Measurements from ENCODE around the gene VSIG8. TPM values are rescaled to one million over a fixed set of nuclear protein-coding genes. Genes with fewer than 3 reads are reported as not detected.

Gene VSIG8
- total RNA-seq, 1 experiment from 2014 or later = not detected

DNA sequence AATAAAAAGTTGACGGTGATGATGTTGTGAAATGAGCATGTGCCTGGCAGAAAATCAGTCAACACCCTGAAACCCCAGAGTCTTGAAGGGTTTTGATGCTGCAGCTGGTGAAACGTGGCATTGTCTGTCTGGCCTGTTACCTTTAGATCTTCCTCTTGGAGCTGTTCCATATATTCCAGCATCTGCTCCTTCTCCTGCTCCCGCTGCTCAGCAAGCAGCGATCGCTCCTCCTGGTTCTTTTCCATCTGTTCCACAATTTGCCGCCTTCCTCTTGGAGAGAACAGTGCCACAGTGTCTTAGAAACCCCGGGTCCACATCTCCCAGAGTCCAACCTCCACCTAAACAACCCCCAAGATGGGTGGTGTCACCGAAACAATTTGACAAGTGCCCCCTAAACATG is 21.8 kb upstream of the VSIG8 start:
- intact Hi-C loops (cut with micrococcal nuclease) = no loop called here
- CTCF ChIA-PET = no interaction called here
- POLR2A ChIA-PET = no interaction called here
- H3K9ac ChIP-seq (ENCODE audit: low read length) = no peak overlapping the region
- H2AFZ ChIP-seq (ENCODE audit: low read depth, low read length, poor library complexity, severe bottlenecking) = no peak overlapping the region
- H3K9me3 ChIP-seq (ENCODE audit: control insufficient read depth in 1 of 2, insufficient read depth in 1 of 2, low read depth in 1 of 2, low read length in 2 of 2) = no peaks in the 10 kb centered on the region
- no peak overlapping the region for H3K4me3 ChIP-seq (replicated peaks in 1 of 2; ENCODE audit: low read depth in 1 of 2, low read length in 2 of 2)
- H4K20me1 ChIP-seq (ENCODE audit: insufficient read depth) = no peaks in the 10 kb centered on the region
- no peak overlapping the region for H3K27ac ChIP-seq (ENCODE audit: low read depth, low read length)
- no TSS peak for BruUV-seq (replicated peaks)
- TF ChIP-seq CEBPB (IDR thresholded peaks at IDR 0.05; ENCODE audit: low read depth) (no peak), EGR1 (IDR thresholded peaks at IDR 0.05; ENCODE audit: low read depth) (no peak), SIN3A (IDR thresholded peaks at IDR 0.05; ENCODE audit: low read depth) (no peak), POLR2AphosphoS5 (IDR thresholded peaks at IDR 0.05; ENCODE audit: low read depth, low read length) (no peak), TCF7L2 (IDR thresholded peaks at IDR 0.05; ENCODE audit: borderline replicate concordance, extremely low read depth, insufficient read depth, insufficient read length) (no peak), CBX3 (IDR thresholded peaks at IDR 0.05; ENCODE audit: low read depth) (no peak), ZFX (IDR thresholded peaks at IDR 0.05) (no peak), SP1 (IDR thresholded peaks at IDR 0.05; ENCODE audit: low read depth) (no peak), FOSL1 (IDR thresholded peaks at IDR 0.05; ENCODE audit: low read depth) (no peak), JUND (IDR thresholded peaks at IDR 0.05) (no peak), YY1 (IDR thresholded peaks at IDR 0.05; ENCODE audit: extremely low read depth, insufficient replicate concordance, low read depth, low read length) (no peak), POLR2A (IDR thresholded peaks at IDR 0.05; ENCODE audit: borderline replicate concordance, extremely low read depth, insufficient read depth, insufficient read length) (no peak), ZNF274 (IDR thresholded peaks at IDR 0.05; ENCODE audit: low read depth, low read length) (no peak), SRF (IDR thresholded peaks at IDR 0.05; ENCODE audit: low read depth) (no peak), ELF1 (IDR thresholded peaks at IDR 0.05; ENCODE audit: borderline replicate concordance, low read depth) (no peak)
- TF ChIP-seq, protein P1, sequence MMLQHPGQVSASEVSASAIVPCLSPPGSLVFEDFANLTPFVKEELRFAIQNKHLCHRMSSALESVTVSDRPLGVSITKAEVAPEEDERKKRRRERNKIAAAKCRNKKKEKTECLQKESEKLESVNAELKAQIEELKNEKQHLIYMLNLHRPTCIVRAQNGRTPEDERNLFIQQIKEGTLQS (IDR thresholded peaks at IDR 0.05) = no peak
- TF ChIP-seq, protein P2, sequence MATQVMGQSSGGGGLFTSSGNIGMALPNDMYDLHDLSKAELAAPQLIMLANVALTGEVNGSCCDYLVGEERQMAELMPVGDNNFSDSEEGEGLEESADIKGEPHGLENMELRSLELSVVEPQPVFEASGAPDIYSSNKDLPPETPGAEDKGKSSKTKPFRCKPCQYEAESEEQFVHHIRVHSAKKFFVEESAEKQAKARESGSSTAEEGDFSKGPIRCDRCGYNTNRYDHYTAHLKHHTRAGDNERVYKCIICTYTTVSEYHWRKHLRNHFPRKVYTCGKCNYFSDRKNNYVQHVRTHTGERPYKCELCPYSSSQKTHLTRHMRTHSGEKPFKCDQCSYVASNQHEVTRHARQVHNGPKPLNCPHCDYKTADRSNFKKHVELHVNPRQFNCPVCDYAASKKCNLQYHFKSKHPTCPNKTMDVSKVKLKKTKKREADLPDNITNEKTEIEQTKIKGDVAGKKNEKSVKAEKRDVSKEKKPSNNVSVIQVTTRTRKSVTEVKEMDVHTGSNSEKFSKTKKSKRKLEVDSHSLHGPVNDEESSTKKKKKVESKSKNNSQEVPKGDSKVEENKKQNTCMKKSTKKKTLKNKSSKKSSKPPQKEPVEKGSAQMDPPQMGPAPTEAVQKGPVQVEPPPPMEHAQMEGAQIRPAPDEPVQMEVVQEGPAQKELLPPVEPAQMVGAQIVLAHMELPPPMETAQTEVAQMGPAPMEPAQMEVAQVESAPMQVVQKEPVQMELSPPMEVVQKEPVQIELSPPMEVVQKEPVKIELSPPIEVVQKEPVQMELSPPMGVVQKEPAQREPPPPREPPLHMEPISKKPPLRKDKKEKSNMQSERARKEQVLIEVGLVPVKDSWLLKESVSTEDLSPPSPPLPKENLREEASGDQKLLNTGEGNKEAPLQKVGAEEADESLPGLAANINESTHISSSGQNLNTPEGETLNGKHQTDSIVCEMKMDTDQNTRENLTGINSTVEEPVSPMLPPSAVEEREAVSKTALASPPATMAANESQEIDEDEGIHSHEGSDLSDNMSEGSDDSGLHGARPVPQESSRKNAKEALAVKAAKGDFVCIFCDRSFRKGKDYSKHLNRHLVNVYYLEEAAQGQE (IDR thresholded peaks at IDR 0.05; ENCODE audit: low read depth) = no peak
- TF ChIP-seq, protein P3, sequence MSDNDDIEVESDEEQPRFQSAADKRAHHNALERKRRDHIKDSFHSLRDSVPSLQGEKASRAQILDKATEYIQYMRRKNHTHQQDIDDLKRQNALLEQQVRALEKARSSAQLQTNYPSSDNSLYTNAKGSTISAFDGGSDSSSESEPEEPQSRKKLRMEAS (IDR thresholded peaks at IDR 0.05) = no peak
- TF ChIP-seq, protein P4, sequence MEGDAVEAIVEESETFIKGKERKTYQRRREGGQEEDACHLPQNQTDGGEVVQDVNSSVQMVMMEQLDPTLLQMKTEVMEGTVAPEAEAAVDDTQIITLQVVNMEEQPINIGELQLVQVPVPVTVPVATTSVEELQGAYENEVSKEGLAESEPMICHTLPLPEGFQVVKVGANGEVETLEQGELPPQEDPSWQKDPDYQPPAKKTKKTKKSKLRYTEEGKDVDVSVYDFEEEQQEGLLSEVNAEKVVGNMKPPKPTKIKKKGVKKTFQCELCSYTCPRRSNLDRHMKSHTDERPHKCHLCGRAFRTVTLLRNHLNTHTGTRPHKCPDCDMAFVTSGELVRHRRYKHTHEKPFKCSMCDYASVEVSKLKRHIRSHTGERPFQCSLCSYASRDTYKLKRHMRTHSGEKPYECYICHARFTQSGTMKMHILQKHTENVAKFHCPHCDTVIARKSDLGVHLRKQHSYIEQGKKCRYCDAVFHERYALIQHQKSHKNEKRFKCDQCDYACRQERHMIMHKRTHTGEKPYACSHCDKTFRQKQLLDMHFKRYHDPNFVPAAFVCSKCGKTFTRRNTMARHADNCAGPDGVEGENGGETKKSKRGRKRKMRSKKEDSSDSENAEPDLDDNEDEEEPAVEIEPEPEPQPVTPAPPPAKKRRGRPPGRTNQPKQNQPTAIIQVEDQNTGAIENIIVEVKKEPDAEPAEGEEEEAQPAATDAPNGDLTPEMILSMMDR (IDR thresholded peaks at IDR 0.05 in 2 of 3, conservative IDR thresholded peaks at IDR 0.05 in 1 of 3; ENCODE audit: borderline replicate concordance in 1 of 3, insufficient read depth in 1 of 3, low read depth in 2 of 3, low read length in 2 of 3) = no peak
- RAD21 ChIA-PET (ENCODE audit: low non-redundant PET in 1 of 2, low total read pairs in 2 of 2, uncharacterized antibody in 2 of 2, unreplicated experiment in 2 of 2) = no interaction called here
- H3K9me2 ChIP-seq (ENCODE audit: insufficient read depth) = no peaks in the 10 kb centered on the region
- ATAC-seq (no peak), DNase-seq (ENCODE audit: low read depth, low spot score) (no peak)
- no peak overlapping the region for H3K4me2 ChIP-seq (ENCODE audit: low read length)
- no peaks in the 10 kb centered on the region for H3K36me3 ChIP-seq (ENCODE audit: control insufficient read depth in 1 of 2, insufficient read depth in 2 of 2, low read length in 2 of 2)
- no peaks in the 10 kb centered on the region for H3K27me3 ChIP-seq (ENCODE audit: insufficient read depth, low read length)
- no peaks in the 10 kb centered on the region for H3K79me2 ChIP-seq (ENCODE audit: insufficient read depth, low read length)
- peaks cover 21 to 41% of the 10 kb centered on the region in 2 experiments for H3K4me1 ChIP-seq (ENCODE audit: control insufficient read depth in 1 of 2, insufficient read depth in 2 of 2, low read length in 2 of 2)
